Osteocyte (in vitro differentiated cells): ENCODE data around the gene TSPEAR. TPM values are rescaled to one million over a fixed set of nuclear protein-coding genes. Genes with fewer than 3 reads are reported as not detected.

ENCODE experiments used
- DNase-seq: peaks from one replicate; pipeline ENCODE4 v3.0.0; 2021; ENCODE audit warnings: mixed read lengths; ENCODE audit not compliant: unreplicated experiment; ENCODE audit errors: extremely low spot score
- H3K27ac Mint-ChIP-seq: one replicate; pipeline ENCODE4 v1.8.0; 2021; ENCODE audit warnings: mild to moderate bottlenecking, mixed read lengths; ENCODE audit not compliant: unreplicated experiment
- H3K27me3 Mint-ChIP-seq: one replicate; pipeline ENCODE4 v1.8.0; 2021; ENCODE audit warnings: mixed read lengths; ENCODE audit not compliant: unreplicated experiment
- H3K36me3 Mint-ChIP-seq: one replicate; pipeline ENCODE4 v1.8.0; 2021; ENCODE audit warnings: mixed read lengths; ENCODE audit not compliant: unreplicated experiment
- H3K4me1 Mint-ChIP-seq: one replicate; pipeline ENCODE4 v1.8.0; 2021; ENCODE audit warnings: mixed read lengths; ENCODE audit not compliant: unreplicated experiment
- H3K4me3 Mint-ChIP-seq: one replicate; pipeline ENCODE4 v1.8.0; 2021; ENCODE audit warnings: mild to moderate bottlenecking, moderate library complexity, mixed read lengths; ENCODE audit not compliant: unreplicated experiment
- H3K9me3 Mint-ChIP-seq: one replicate; pipeline ENCODE4 v1.8.0; 2021; ENCODE audit warnings: mixed read lengths; ENCODE audit not compliant: unreplicated experiment
- total RNA-seq: library from RNA; stranded (reverse); gene quantifications from 2 replicates; pipeline ENCODE4 v1.2.1, GENCODE V29; 2021
- TF ChIP-seq, protein P1 (sequence below): fragments of 200-600 bp; sonication (generic); IDR thresholded peaks from 2 replicates; pipeline ENCODE4 v1.5.0; 2021; ENCODE audit warnings: antibody characterized with exemption, mild to moderate bottlenecking, moderate library complexity

The TSPEAR gene
- total RNA-seq, 1 donor from 2014 or later, result not detected

DNA sequence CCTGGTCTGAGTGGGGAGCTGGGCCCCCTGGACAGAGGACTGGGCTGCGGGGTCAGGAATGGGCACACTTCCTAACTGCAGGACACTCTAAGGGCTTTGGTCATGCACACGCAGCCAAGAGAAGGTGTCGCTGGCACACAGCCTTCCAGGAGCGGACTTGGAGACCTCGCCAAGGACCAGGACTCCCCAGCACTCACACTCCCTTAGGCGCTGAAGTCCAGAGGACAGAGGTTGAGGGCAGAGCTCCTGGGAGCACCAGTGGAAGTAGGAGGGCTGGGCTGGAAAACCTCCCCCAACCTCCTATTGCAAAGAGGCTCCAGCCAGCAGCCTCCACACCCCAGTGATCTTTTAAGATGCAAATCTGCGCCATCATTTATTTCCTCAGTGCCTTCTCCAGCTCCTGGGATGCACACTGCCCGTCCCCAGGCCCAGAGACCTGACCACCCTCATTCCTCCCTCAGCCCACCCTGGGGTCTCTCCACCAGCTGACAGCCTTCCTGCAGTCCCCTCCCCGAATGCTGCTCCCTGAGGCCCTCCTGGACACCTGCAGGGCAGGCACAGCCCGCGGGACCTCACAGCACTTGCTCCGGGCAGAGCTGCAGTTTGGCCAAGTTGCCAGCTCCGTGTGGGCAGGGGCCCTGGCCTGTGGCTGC lies 3.0 kb downstream of the TSPEAR start:
- DNase-seq, result peak; percentile 83
- TF ChIP-seq, protein P1, sequence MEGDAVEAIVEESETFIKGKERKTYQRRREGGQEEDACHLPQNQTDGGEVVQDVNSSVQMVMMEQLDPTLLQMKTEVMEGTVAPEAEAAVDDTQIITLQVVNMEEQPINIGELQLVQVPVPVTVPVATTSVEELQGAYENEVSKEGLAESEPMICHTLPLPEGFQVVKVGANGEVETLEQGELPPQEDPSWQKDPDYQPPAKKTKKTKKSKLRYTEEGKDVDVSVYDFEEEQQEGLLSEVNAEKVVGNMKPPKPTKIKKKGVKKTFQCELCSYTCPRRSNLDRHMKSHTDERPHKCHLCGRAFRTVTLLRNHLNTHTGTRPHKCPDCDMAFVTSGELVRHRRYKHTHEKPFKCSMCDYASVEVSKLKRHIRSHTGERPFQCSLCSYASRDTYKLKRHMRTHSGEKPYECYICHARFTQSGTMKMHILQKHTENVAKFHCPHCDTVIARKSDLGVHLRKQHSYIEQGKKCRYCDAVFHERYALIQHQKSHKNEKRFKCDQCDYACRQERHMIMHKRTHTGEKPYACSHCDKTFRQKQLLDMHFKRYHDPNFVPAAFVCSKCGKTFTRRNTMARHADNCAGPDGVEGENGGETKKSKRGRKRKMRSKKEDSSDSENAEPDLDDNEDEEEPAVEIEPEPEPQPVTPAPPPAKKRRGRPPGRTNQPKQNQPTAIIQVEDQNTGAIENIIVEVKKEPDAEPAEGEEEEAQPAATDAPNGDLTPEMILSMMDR, result no peak
- H3K27ac Mint-ChIP-seq, result no peak overlapping the region
- no peaks in the 10 kb centered on the region for H3K9me3 Mint-ChIP-seq
- H3K4me1 Mint-ChIP-seq, result peaks cover 7% of the 10 kb centered on the region
- no peak overlapping the region for H3K4me3 Mint-ChIP-seq
- H3K27me3 Mint-ChIP-seq, result peaks cover 70% of the 10 kb centered on the region
- no peaks in the 10 kb centered on the region for H3K36me3 Mint-ChIP-seq

- TF ChIP-seq, protein P1, result no peak
- peaks cover 69% of the 10 kb centered on the region for H3K27me3 Mint-ChIP-seq
Observed at GRCh38 chr21:44706706-44707581, 4.4 kb downstream of the TSPEAR start.

DNA sequence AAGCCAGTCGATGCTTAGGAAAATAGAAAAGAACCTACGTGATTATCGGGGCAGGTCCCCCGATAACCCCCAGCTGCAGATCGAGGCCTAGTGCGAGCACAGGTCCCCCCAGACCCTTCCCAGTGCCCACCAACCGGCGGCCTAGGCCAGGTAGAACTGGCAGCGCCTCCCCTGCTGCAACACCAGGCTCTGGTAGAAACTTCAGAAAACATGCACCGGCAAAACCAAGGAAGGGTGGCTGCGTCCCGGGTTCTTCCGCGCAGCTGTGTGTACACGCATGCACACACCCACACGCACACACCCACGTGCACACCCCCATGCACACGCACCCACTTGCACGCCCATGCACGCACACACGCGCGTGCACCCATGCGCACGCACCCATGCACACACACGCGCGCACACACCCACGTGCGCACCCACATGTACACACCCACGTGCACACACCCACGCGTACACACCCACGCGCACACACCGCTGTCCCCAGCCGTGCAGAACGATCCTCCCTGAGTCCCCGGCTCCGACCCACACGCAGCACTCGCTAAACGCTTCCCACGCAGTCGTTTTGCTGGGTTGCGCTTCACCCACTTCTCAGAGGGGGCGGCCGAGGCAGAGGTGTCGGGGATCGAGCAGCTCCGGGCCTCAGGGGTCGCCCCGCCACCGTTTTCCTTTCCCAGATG lies 5.2 kb downstream of the TSPEAR start:
- peak; percentile 65 for DNase-seq
- H3K36me3 Mint-ChIP-seq, result no peaks in the 10 kb centered on the region
- H3K4me3 Mint-ChIP-seq, result no peak overlapping the region
- no peaks in the 10 kb centered on the region for H3K9me3 Mint-ChIP-seq
- TF ChIP-seq, protein P1, result no peak
- H3K27me3 Mint-ChIP-seq, result peaks cover 68% of the 10 kb centered on the region
- H3K27ac Mint-ChIP-seq, result no peak overlapping the region
- peaks cover 13% of the 10 kb centered on the region for H3K4me1 Mint-ChIP-seq

More at GRCh38 chr21:44706706-44707581, 4.4 kb downstream of the TSPEAR start:
- Mint-ChIP-seq H3K9me3 (no peaks in the 10 kb centered on the region), H3K4me3 (no peak overlapping the region), H3K27ac (no peak overlapping the region), H3K36me3 (no peaks in the 10 kb centered on the region), H3K4me1 (peaks cover 13% of the 10 kb centered on the region)
- peak; percentile 83 for DNase-seq

- DNase-seq, result peak; percentile 79
- Mint-ChIP-seq H3K4me1 (peaks cover 18% of the 10 kb centered on the region), H3K27me3 (peaks cover 65% of the 10 kb centered on the region), H3K27ac (no peak overlapping the region), H3K9me3 (no peaks in the 10 kb centered on the region), H3K4me3 (no peak overlapping the region), H3K36me3 (no peaks in the 10 kb centered on the region)
- TF ChIP-seq, protein P1, result no peak
Observed at GRCh38 chr21:44704636-44705001, 6.8 kb downstream of the TSPEAR start.
